Activated CD8-positive, alpha-beta memory T cell treated with anti-CD3 and anti-CD28 coated beads for 48 hours (primary cell): Measurements from ENCODE around the gene CHAC1.
"Not testable (repeated sequence)": the region's sequence is repeated elsewhere in the genome, so short reads cannot be mapped to it uniquely, and the experiment has no call there.

Source experiments
- DNase-seq, 3 experiments: peaks; one replicate each; pipeline ENCODE4 v3.0.0-alpha.2; 2020; ENCODE audit warnings: low read depth in 2 of 3, low spot score in 2 of 3

Gene CHAC1

GRCh38 chr15:40955930-40956540, 2.8 kb downstream of the CHAC1 start:
- DNase-seq: no peak

DNA sequence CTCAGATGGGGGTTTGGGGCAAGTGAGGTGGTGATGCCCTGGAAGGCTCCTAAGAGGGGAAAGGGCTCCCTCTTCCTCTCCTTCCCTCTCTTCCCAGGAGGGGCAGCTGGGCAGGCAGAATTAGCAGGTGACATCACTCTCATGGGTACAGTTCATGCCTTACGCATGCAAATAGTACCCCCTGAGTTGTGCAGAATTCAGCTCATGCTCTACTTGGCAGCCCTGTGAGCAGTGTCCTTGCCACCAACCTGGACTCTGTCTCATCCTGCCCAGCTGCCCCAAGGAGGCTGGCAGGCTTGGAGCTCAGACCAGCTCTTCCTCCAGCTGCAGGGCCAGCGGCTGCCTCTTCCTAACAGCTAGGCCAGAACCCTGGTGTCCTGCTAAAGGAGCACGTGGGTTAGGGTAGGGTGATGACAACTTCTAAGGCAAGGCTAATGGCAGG, 3.3 kb downstream of the CHAC1 start:
- DNase-seq: no peak

GRCh38 chr15:40957041-40957555, 3.8 kb downstream of the CHAC1 start:
- DNase-seq: no peak

GRCh38 chr15:40957581-40958051, 4.3 kb downstream of the CHAC1 start:
- DNase-seq: no peak

GRCh38 chr15:40958146-40958545, 4.9 kb downstream of the CHAC1 start:
- DNase-seq: no peak

GRCh38 chr15:40958723-40959122, 5.5 kb downstream of the CHAC1 start:
- DNase-seq: no peak

DNA sequence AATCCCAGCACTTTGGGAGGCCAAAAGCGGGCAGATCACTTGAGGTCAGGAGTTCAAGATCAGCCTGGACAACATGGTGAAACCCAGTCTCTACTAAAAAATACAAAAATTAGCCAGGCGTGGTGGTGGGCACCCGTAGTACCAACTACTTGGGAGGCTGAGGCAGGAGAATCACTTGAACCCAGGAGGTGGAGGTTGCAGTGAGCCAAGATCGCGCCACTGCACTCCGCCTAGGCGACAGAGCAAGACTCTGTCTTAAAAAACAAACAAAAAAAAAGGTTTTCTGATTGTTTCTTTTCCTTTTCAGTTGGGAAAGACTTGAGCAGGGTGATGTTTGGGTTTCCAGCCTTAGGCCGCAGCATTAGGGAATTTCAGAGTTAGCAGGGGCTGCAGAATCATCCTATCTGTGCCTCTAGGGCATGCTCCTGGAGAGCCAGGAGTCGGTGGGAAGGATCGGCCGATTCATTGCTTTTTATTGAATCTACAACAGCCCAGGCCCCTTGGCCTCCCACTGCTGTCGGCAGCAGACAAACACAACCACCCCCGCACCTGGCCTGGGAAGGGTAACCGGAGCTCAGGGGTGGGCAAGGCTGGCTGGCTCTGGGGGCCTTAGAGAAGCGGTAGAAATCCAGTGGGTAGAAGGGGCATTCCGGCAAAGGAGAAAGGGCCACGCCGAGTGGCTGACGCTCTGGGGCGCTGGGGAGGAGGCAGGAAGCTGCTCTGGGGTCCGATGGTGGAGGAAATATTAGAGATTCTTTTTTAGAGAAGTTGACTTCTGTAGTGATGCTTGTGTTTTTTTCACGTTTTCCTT, 6.3 kb downstream of the CHAC1 start:
- DNase-seq: no peak

- no peak for DNase-seq
Measured at GRCh38 chr15:40960151-40960885, 7.0 kb downstream of the CHAC1 start.

DNA sequence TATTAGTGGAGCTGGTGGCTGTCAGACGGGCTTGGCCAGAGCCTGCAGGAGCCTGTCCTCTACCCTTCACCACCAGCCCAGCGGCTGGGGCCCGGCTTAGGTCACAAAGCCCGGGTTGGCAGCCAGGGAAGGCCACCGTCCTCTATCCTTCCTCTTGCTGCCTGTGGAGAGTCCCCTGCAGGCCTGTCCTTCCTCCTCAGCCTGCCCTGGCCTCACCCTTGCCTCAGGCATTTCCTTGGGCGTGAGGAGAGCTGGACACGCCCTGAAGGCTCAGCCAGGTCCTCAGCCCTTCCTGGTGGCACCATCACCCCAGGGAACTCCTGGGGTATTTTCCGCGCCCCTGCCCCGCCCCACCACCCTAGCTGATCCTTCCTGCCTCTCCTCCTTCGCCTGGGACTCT, 7.7 kb downstream of the CHAC1 start:
- DNase-seq: no peak

DNA sequence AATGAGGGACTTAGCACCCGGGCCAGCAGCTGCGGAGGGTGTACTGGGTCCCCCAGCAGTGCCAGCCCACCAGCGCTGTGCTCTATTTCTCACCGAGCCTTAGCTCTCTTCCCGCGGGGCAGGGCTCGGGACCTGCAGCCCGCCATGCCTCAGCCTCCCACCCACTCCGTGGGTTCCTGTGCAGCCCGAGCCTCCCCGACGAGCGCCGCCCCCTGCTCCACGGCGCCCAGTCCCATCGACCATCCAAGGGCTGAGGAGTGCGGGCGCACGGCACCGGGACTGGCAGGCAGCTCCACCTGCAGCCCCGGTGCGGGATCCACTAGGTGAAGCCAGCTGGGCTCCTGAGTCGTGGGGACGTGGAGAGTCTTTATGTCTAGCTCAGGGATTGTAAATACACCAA, 8.5 kb downstream of the CHAC1 start:
- DNase-seq: not testable (repeated sequence)

DNA sequence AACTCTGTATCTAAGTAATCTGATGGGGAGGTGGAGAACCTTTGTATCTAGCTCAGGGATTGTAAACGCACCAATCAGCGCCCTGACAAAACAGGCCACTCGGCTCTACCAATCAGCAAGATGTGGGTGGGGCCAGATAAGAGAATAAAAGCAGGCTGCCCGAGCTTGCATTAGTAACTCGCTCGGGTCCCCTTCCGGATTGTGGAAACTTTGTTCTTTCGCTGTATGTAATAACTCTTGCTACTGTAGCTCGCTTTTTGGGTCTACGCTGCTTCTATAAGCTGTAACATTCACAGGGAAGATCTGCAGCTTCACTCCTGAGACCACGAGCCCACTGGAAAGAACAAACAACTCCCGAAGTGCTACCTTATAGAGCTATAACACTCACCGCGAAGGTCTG, 9.0 kb downstream of the CHAC1 start:
- not testable (repeated sequence) for DNase-seq

DNA sequence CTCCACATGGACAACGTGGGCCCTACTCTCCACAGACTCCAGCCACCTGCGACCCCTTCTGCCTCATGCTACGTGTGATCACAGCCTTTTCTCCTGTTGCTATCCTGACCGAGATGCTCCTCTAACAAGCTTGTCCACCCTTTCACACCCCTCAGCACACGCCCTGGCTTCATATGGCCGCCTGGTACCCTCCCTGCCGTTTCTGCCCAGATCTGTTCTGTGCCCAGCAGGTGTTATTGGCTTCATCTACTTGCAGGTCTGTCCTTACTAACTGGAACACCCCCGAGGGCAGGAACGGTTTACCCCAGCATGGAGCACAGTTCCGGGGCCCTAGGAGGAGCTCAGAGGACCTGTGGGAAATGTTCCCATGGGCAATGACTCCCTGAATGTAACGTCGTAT, 9.9 kb downstream of the CHAC1 start:
- no peak for DNase-seq

- no peak for DNase-seq
Measured at GRCh38 chr15:40964006-40964405, 10.7 kb downstream of the CHAC1 start.

DNA sequence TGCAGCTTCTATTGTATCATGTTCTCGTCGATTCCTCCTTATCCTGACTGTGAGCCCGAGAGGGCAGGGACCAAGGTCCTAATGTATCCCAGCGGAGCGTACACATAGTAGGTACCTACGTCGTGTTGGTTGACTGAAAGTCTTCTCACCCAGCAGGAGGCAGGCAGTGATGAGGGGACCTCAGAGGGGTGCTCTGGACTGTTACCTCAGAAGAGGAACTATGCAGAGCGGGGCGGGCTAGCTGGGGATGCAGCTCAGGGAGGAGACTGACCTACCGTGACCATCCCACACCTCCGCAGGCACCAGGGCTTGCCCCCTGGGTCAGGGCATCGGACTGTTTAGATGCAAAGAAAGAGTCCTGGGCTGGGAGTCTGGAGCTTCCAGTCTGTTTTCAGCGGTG, 11.4 kb downstream of the CHAC1 start:
- no peak for DNase-seq

- no peak for DNase-seq
Measured at GRCh38 chr15:40968290-40969085, 15.2 kb downstream of the CHAC1 start.

GRCh38 chr15:40969363-40969762, 16.1 kb downstream of the CHAC1 start:
- no peak for DNase-seq

DNA sequence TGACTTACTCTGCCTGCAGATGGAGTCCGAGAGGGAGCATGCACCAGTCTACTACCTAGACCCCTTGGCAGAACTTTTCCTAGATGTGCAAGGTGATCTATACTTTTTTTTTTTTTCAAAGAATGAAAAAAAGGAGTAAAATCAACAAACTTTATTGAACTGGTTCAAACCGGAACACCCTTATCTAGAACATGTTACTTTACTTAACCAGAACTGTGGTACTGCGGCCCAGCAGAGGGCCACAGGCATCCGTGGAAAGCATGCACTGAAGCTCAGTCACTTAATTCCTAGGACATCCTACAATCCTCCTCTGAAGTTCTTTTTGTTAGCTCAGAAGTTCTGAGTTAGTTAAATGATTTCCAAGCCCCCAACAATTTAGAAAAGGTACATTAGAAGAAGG, 21.6 kb downstream of the CHAC1 start:
- DNase-seq: no peak

DNA sequence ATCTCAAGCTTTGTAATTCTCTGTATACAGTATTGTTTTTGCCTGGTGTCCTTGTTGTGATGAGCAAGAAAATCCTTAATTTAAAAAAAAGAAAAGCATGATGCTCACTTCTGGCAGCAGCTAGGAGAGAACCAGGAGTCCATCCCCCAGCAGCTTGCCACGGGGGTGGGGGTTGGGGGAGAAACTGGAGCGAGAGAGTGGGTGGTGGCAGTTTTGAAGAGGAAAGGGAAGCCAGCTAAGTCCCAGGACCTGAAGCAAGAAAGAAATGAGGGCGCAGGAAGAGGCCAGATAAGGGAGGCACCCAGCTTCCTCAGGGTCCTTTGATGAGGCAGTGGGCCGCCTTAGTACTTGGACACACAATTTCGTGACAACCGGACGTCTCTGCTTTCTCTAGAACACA, 23.5 kb downstream of the CHAC1 start:
- DNase-seq: no peak

DNA sequence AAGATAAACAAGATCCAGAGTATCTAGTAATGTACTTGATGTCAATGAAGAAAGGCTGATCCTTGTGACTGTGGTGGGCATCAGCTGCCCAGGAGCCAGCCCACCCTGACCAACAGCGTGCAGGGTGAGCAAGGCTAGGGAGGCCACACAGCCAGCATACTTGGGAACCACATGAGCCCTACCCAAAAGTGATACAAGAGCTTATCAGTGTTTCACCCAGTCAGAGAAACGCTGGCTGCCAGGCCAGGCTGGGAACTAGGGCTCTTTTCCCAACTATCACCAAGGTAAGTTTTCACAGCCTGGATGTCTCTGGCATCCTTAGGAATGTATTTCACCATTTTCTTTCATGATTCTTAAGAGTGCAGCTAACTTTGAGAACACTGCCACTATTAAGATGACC, 24.9 kb downstream of the CHAC1 start:
- no peak for DNase-seq

DNA sequence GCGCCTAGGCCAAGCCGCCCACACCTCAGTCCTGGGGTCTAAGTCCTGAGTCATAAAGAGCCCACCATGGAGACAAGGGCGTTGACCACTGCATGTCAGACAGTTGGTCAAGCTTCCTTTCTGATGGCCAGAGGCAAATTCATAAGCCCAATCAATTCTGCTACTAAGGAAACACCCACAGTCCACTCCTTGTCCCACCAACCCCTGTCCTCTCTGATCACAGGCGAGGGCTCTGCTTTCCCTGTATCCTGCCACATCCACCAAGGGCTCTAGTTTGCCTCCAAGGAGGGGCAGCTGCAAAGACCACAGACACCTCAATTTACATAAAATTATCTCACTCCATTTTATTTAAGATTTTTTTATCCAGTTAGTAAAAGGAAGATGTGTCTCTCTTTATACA, 25.3 kb downstream of the CHAC1 start:
- no peak for DNase-seq

DNA sequence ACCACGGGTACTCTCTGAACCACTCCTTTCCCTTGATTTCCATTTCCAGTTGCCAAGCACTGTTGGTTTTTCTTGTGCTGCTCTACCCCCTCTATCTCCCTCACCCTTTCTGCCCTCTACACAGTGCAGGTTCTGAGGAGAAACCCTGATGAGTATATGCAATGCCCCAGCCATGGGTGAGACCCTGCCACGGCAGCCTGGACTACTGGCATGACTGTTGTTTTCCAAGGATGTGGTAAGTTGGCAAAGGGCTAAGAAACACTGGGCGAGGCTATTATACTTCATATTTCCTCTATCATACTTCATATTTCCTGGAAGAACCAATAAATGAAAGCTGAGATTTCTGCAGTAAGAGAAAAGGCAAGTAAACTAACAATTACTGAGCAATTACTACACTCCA, 27.9 kb downstream of the CHAC1 start:
- no peak for DNase-seq
